Amygdala (tissue), 56 donors: ENCODE measurements around the gene MID1.

ENCODE experiments used
- DNase-seq, 56 donors: peaks; one replicate each; lab custom pipeline; 2025; lab: John Stamatoyannopoulos, UW

Gene MID1

DNA sequence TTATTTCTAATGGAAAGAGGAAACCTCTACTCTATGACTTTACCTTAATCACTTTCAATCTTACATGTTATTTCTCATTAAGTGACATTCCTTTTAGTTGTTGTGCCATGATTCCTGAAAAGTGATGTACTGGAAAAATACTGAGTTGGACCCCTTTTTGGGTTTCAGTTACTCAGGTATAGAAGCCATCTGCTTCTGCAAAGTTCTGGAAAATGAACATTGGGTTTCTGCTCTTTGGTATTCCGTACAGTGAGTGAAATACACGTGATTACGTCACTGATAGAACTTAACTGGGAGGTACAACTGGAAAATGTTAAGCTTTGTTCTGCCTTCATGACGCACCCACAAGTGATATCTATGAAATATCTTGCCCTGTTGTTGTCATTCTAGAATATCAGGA, 114.7 kb downstream of the MID1 start:
- DNase-seq, result no peak

DNA sequence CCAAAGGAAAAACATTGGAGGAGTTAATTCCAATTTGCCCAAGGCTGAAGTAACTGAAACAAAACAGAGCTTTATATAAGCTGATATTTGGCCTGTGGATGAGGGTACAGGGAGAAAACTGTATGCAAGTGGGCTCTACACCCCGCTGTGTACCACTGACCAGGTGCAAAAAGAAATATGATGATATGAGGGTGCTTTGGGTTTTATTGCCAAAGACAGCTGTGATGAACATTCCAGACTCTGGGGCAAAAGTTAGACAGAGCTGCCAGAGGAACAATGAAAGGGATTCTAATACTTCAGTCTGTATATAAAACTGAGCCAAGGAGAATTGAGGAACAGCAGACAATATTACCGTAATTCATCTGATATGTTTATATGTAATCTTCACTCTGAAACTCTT, 117.4 kb downstream of the MID1 start:
- DNase-seq, result no peak

DNA sequence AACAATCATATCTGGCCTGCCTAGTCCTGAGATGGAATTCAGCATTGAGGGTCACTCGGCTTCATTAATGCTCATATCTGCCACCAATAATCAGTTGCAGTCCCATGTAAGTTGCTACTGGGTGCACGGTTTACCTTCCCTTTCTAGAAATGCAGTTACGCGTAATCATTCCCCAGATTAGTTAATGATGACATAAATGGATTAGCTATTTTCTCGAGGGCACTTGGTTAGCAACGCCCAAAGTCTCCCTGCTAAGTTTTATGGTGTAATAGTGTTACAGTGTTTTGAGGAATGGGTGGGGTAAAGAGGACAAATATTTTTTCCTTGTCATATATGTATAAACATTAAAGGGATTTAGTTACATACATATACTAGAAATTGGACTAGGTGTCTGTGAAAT, 118.8 kb downstream of the MID1 start:
- no peak for DNase-seq

DNA sequence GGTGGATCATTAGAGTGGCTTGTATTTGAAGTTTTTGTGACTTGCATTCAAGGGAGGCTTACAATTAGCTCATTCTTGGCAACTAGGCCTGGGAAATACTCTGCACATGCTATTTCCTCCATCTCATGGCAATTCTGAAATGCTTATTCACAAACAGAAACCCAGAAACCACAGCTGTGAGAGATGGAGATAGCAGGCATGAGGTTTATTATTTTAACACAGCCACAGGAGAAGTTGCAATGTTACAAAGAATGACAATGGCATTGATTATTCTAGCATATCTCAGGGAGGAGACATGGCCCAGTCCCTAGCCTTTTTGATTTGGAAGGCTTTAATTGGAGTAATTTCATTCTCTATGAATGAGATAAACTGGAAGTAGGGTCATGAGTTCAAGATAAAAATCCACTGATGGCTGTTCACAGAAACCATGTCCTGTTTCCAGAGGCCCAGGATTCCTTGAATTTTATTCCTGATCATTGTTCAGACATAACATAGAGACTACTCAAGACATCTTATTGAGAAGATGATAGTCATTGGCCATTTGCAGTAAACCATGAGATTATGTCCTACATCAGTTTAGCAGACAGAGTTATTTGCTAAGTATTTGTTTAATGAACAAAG, 123.9 kb downstream of the MID1 start:
- no peak for DNase-seq

DNA sequence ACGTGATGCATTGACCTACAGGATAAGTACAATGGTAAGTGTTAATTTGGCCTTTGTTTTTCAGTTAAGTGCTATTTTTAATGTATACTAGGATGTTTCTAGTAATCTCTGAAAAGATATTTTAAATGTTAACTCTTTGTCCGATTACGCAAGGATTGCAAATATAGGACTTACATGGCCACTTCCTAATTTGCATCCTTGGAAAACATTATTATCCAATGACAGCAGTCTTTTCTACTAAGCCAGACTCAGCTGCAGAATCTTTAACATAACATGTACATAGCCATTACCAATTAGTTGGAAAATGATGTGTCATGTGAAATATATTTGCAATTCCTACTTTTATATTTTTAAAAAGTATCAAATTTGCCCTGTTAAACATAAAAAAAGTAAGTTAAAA, 124.7 kb downstream of the MID1 start:
- no peak for DNase-seq

DNA sequence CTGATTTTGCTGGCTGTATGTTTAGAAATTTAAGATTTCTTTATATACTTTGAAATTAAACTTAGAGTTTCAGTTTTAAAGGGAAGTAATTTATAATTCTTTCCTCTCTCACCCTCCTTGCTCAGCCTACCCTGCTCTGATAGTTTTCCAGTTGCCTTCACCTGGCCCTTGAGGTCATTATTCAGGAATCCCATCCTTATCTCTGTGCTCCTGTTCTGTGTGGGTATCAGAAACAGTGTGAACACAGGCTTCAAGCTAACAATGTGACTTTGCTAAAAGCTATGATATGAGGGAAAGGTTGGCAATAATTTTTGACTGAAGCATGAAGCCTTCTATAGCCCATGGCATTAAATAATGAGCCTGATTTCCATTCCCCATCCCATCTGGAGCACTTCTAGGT, 128.1 kb downstream of the MID1 start:
- no peak for DNase-seq

DNA sequence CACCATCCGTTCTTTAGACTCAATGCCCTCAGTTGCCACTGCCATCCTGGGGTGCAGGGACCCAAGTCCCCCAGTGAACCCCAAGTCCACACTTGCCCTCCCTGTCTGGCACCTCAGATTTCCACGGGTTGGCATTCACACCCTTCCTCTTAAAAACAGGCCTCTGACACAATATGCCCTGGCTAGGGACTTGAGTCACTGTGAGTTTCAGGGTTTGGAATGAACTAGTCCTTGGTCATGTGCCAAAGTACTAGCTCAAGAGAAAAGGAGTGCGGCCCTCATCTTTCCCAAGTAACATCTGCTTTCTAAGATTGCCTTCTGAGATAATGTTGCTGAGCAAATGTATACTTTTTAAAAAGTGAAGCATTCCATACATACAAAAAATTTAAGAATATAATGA, 134.0 kb downstream of the MID1 start:
- no peak for DNase-seq

DNA sequence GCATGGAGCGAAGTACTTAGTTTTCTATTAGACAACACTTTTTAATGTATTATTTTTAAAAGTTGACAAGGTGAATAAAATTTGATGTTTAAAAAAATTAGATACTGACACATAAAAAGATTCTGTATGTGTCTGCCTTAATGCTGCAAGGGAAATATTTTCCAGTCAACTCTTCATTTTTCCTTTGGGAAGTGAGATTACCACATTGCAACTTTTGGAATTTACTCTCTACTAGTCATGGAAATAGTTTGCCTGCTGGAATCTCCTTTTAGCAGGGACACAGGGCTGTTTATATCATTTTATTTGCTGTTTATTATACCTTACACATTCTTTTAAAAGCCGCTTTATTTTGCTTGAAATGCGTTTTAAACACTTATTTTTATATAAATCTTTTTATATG, 135.1 kb downstream of the MID1 start:
- DNase-seq, result no peak

DNA sequence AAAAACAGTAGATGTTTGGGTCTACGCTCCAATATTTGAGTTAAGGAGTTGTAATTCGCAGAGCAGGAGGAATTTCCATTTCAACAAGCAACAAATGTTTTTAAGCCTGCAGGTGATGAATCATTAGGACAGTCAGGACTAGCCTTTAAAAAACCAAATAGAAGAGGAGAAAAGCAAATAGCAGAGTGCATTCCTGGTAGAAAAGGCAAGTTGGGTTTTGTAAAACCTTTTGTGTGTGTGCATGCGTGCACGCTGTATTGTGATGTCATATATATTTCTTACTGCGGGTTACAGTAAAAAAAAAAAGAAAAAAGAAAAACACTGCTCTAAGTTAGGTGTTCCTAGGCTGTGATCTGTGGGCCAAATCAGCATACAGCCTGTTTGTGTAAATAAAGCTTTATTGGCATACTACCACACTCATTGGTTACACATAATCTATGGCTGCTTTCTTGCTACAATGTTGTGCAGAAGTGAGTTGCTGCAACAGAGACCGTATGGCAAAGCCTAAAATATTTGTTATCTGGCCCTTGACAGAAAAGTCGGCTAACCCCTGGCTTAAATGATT, 135.6 kb downstream of the MID1 start:
- no peak for DNase-seq

DNA sequence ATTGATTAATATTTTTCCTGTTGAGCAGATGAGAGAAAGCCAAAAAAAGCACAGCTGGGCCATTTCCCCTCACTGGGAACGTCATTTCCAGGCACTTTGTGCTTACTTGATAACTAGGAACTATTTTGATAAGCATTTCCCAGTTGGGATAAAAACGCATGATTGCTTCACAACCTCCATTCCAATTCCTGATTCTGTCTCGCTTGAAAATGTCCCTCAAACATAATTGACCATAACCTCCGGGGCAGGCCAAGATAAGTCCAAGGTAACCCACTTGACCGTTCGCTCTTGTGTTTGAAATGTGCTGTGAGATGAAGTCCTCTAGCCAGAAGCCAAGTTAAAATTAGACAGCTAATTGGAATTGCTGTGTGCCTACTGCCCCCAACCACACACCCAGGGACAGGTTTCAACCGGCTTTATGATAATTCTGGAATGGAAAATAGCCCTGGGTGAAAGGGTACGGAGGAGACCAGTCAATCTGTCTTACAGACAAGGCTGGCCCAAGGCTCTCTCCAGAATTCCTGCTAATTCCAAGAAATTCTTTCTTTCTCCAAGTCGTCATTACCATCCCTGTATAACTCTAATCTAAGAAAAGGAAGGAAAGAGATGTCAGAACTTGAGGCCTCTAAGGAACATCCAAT, 137.1 kb downstream of the MID1 start:
- DNase-seq, result no peak

DNA sequence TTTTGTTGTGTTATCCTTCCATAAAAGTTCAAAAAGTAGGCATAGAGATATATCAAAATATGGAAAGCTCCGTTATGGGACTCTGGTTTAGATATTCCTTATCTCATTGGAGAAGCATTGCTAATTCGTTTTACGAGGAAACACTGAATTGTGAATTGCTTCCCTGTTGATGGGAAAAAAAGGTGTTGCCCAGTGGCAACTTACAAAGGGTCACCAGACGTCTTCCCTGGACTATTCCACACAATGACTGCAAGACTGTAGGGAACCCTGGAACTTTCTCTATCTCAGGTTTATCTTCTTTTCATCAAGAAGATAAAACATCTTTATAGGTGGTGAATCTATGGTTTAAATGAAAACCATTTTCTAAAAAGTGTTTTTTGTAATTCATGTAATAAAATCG, 137.7 kb downstream of the MID1 start:
- DNase-seq, result no peak

DNA sequence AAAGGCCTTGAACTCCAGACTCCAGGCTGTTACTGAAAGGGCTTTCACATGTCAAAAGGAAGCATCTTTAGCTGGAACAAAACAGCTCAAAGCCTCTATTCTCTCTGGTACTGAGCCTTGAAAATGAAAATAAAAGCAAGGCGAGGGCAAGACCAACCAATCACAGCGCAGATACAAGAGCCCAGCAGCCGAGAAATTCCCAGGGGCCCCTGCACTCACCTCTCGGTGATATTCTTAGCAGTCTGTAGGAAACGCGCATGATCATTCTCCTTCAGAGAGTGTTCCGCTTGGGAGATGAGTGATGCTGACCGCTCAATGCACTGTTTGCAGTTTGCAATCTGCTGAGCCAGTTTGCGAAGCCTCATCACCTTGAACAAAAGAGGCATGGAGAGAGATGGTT, 138.1 kb downstream of the MID1 start:
- no peak for DNase-seq

DNA sequence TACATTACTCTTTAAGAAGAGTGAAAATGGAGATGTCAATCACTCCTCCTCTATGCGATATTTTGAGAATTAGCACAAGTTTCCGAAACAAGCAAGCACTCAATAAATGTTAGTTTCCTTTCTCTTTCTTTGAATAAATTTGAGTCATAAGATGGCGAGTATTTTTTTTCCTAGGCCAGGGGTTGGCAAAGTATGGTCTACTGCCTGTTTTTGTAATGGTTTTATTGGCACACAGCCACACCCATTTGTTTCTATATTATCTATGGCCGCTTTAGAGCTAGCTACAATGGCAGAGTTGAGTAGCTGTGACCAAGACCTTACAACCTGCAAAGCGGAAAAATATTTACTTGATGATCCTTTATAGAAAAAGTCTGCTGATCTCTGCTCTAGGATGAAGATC, 139.5 kb downstream of the MID1 start:
- DNase-seq, result no peak

DNA sequence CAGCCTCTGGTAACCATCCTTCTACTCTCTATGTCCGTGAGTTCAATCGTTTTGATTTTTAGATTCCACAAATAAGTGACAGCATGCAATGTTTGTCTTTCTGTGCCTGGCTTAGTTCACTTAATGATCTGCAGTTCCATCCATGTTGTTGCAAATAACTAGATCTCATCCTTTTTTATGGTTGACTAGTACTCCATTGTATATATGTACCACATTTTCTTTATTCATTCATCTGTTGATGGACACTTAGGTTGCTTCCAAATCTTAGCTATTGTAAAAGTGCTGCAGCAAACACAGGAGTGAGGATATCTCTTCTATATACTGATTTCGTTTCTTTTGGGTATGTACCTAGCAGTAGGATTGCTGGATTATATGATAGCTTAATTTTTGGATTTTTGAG, 140.9 kb downstream of the MID1 start:
- no peak for DNase-seq

DNA sequence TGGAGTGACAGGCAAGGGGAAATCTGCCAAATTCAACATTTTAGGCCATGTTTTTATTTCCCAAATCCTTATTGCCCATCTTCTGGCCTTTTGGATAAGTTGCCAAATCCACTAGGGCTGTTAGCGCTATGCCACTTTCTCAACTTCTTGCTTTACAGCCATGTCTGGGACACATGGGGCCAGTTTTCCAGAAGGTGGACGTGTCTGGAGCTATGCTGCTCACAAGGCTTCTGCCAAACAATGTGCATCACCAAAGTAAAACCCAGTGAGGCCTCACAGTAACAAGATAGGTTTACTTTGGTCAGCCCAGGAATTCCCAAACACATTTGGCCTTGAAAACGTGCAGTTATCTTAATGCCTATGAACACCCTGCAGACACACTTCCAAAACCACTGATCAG, 142.9 kb downstream of the MID1 start:
- DNase-seq, result no peak

DNA sequence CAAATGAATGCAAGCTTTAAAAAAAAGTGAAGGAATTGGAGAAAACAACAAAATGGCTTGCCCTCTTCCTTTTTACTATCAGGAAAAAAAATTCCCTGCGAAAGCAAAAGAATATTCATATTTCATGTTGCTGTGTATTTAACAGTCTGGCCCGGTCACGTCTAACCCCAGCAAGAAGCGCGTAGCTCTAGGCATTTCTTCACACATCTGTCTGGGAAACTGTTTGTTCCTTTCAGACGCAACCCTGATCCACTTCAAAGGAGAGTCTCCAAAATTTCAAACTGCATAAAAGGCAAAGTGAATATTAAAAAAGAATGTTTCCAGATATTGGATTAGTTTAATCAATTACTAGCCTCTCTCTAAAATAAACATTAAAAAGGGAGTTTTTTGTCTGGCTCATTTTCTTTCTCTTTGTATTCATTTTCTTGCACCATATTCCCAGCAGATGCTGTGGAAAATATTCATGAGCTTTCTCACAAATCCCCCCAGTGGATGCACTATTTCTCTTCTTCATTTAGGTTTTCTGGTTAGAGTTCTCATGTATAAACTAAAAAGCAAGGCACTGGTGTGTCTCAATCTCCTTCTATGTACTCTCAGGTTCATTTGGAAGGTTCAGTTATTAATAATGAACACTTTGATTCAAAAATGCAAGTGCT, 145.3 kb downstream of the MID1 start:
- DNase-seq, result no peak

DNA sequence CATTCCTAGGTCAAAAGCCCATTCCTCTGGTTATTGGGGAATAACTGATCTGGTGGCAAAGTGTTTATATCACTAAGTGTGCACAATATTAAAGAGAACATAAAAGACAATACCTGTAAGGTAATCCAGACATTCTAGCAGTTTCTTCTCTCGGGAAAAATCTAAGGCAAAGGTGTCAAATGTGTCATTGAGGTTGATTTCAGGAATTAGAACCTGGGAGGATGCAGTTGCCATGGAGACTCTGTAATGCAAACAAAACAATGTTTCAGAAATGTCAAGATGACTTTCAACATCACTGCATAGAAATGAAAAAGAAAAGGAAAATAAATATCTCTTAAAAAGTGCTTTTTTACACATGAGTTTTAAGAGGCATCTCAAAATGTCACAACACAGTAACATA, 145.9 kb downstream of the MID1 start:
- DNase-seq, result no peak

DNA sequence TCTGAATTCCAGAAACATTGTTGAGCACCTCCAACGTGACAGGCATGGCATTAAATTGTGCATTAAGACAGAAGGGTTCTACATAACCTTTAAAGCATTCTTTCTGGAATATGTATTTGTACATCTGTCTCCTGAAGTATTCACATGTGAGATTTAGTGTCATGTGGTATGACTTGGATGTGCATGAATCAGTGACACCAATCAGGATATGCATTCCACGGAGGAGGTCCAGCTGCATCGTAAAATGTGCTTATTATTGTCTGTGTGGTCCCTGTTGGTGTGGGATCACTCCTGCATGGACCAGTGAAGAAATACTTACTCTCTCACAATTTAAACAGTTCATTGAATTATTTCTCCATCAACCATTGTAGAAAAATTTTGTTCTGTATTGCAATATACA, 149.0 kb downstream of the MID1 start:
- DNase-seq, result no peak

DNA sequence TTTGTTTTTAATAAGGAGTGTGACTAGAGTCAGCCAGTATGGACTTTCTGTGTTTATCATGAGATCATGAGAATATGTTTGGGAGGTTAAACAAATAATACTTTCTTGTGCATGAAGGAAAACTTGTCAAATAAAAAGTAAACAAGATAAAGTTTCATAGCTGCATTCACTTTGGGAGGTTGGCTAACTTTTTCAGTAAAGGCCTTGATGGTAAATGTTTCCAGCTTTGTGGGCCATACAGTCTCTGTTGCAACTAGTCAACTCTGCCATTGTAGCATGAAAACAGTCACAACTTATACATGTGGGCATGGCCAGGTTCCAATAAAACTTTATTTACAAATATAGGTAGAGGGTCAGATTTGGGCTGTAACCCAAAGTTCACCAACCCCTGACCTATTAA, 150.4 kb downstream of the MID1 start:
- DNase-seq, result no peak

DNA sequence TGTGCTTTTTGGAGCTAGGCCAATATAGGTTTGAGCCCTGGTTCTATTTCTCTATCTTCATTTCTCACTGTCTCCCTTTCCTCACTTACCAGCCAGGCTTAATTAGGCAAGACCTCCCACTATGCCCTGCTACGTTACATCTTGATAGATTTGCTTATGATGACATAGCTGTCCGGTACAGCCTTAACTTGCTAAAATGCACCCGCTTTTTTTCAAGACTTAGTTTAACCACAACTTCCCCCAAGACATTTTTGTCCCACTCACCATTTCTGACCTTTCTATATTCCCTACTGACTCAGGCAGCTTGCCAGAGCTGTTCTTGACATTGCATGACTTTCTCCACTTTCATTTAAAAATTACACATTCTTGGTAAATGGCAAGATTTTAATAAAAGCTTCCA, 152.6 kb downstream of the MID1 start:
- DNase-seq, result no peak

DNA sequence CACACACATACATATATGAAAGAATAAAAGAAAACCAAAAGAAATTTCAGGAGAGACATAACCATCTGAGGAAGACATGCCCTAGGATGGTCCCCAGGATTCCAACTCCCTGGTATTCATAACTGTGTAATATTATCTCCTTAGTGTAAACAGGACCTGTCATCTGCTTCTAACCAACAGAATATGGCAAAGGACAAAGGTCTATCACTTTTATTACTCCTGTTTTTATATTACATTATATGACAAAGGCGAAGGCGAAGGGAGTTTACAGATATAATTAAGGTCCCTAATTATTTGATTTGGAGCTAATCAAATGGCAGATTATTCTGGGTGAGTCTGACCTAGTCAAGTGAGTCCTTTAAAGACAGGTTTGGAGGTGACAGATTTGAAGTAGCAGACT, 155.1 kb downstream of the MID1 start:
- DNase-seq, result no peak

DNA sequence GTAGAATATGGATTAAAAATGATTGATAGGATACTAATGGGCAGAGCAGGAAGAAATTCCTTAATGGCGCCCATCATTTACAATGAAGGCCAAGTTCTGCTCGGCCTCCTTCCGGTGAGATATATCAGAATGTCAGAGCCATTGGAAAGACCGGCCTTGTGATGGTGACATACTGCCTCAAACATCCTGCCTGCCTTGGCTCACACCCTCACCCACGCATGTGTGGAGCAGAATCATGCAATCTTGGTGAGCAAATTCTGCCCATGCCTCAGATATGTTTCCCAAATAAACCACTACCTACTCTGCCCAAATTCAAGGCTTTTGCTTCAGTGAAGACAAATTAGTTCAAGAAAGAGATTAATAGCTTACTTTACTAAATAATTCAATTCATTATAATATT, 163.3 kb downstream of the MID1 start:
- DNase-seq, result no peak
